GM12878 (cell line): ENCODE measurements around the gene PSMD12. TPM values are rescaled to one million over a fixed set of nuclear protein-coding genes. Genes with fewer than 3 reads are reported as not detected.
A peak's percentile ranks its signal among the peaks of the same experiment; 100 is the strongest.

Source experiments
- ATF2 ChIP-seq: IDR thresholded peaks from 2 replicates; pipeline ENCODE4 v1.6.1; 2012; ENCODE audit warnings: low read length, inconsistent platforms
- CHD4 ChIP-seq: fragments of 200-600 bp; sonication (generic); IDR thresholded peaks from 2 replicates; pipeline ENCODE4 v1.6.1; 2016; ENCODE audit warnings: mild to moderate bottlenecking
- CTCF ChIP-seq, 3 experiments: IDR thresholded peaks in 2 of 3; conservative IDR thresholded peaks in 1 of 3; 2 replicates each; pipeline ENCODE4 v1.5.1; 2011; ENCODE audit warnings: low read depth in 3 of 3, low read length in 3 of 3, mild to moderate bottlenecking in 3 of 3, control low read depth in 2 of 3, moderate library complexity in 2 of 3, inconsistent platforms in 1 of 3, mixed read lengths in 1 of 3; ENCODE audit not compliant: control insufficient read depth in 2 of 3, insufficient read depth in 1 of 3; ENCODE audit errors: extremely low read depth in 1 of 3
- EGR1 ChIP-seq, 2 experiments: IDR thresholded peaks; 1 replicate in 1 of 2; 2 replicates in 1 of 2; pipeline ENCODE4 v1.6.1; 2011 to 2012; ENCODE audit warnings: low read depth in 2 of 2, low read length in 2 of 2, borderline replicate concordance in 1 of 2, mild to moderate bottlenecking in 1 of 2, moderate library complexity in 1 of 2
- GABPA ChIP-seq: IDR thresholded peaks from 2 replicates; pipeline ENCODE4 v1.6.1; 2014; ENCODE audit warnings: antibody characterized with exemption, low read depth, mild to moderate bottlenecking, inconsistent platforms
- HCFC1 ChIP-seq: fragments of 150-350 bp; IDR thresholded peaks from 2 replicates; pipeline ENCODE4 v1.6.1; 2014; ENCODE audit warnings: low read length
- HDAC6 ChIP-seq: fragments of 200-600 bp; sonication (generic); IDR thresholded peaks from one replicate; pipeline ENCODE4 v1.8.0; 2017; ENCODE audit warnings: antibody characterized with exemption; ENCODE audit not compliant: unreplicated experiment
- JUNB ChIP-seq: IDR thresholded peaks from 2 replicates; pipeline ENCODE4 v1.6.1; 2016; ENCODE audit warnings: antibody characterized with exemption, mild to moderate bottlenecking
- LARP7 ChIP-seq: fragments of 450-650 bp; IDR thresholded peaks from 2 replicates; pipeline ENCODE4 v1.6.1; 2017; ENCODE audit warnings: mild to moderate bottlenecking
- MYB ChIP-seq: fragments of 150-350 bp; IDR thresholded peaks from 2 replicates; pipeline ENCODE4 v1.6.1; 2014; ENCODE audit warnings: mild to moderate bottlenecking, low read depth, low read length, borderline replicate concordance
- MYC ChIP-seq: IDR thresholded peaks from 2 replicates; pipeline ENCODE4 v1.6.1; 2011; ENCODE audit warnings: mild to moderate bottlenecking, low read length, moderate library complexity, inconsistent platforms; ENCODE audit not compliant: insufficient read depth, insufficient replicate concordance, insufficient read length, severe bottlenecking
- NFIC ChIP-seq: IDR thresholded peaks from 2 replicates; pipeline ENCODE4 v1.6.1; 2012; ENCODE audit warnings: low read depth, mild to moderate bottlenecking, inconsistent platforms, low read length, moderate library complexity
- SMARCA5 ChIP-seq: fragments of 450-650 bp; IDR thresholded peaks from 2 replicates; pipeline ENCODE4 v1.6.1; 2017; ENCODE audit warnings: mild to moderate bottlenecking
- SREBF2 ChIP-seq: IDR thresholded peaks from 2 replicates; pipeline ENCODE4 v1.6.1; 2012; ENCODE audit warnings: mild to moderate bottlenecking, low read length
- ZNF207 ChIP-seq: fragments of 450-650 bp; IDR thresholded peaks from 2 replicates; pipeline ENCODE4 v1.6.1; 2014; ENCODE audit warnings: antibody characterized with exemption, mild to moderate bottlenecking, borderline replicate concordance
- ZNF24 ChIP-seq: fragments of 450-650 bp; IDR thresholded peaks from 2 replicates; pipeline ENCODE4 v1.6.1; 2017; ENCODE audit warnings: antibody characterized with exemption, mild to moderate bottlenecking
- ZNF274 ChIP-seq: IDR thresholded peaks from one replicate; pipeline ENCODE4 v1.8.0; 2011; ENCODE audit not compliant: insufficient read length, insufficient read depth
- ZNF687 ChIP-seq: fragments of 450-650 bp; IDR thresholded peaks from 2 replicates; pipeline ENCODE4 v1.6.1; 2017; ENCODE audit warnings: mild to moderate bottlenecking, moderate library complexity
- polyA plus RNA-seq, 11 experiments: library from polyadenylated mRNA; depleted of rRNA in 4 of 11; unstranded in 6 of 11; stranded (reverse) in 5 of 11; fragments of >200 nt; fragmentation: Nextera tagmentation in 4 of 11; fragmentation: Illumina TruSeq in 1 of 11; extraction: Ambion mirVana in 4 of 11; extraction: Trizol in 1 of 11; gene quantifications; 1 replicate in 1 of 11; 2 replicates in 10 of 11; pipeline versions ENCODE4 v1.2.1 to v1.2.3, GENCODE V29; 2011 to 2016; ENCODE audit warnings: inconsistent platforms in 2 of 11, missing spikeins in 2 of 11, low read depth in 1 of 11
- total RNA-seq, 4 experiments: library from RNA; depleted of rRNA in 3 of 4; stranded (reverse); fragments of >200 nt in 3 of 4; fragmentation: Illumina TruSeq in 1 of 4; extraction: Trizol in 1 of 4; gene quantifications; 2 replicates each; pipeline versions ENCODE4 v1.2.1 to v1.2.3, GENCODE V29; 2013 to 2021
- TF ChIP-seq, protein P1 (sequence below): fragments of 450-650 bp; IDR thresholded peaks from 2 replicates; pipeline ENCODE4 v1.6.1; 2017; ENCODE audit warnings: antibody characterized with exemption, mild to moderate bottlenecking, moderate library complexity
- TF ChIP-seq, protein P2 (sequence below): fragments of 450-650 bp; IDR thresholded peaks from 2 replicates; pipeline ENCODE4 v1.6.1; 2016; ENCODE audit warnings: mild to moderate bottlenecking

The PSMD12 gene
- total and polyA plus RNA-seq, 10 of the 15 experiments (the other 5 are each of a cell fraction or from before 2014, with no cell fraction given), result 19.8 to 149 (median 47.5) TPM

DNA sequence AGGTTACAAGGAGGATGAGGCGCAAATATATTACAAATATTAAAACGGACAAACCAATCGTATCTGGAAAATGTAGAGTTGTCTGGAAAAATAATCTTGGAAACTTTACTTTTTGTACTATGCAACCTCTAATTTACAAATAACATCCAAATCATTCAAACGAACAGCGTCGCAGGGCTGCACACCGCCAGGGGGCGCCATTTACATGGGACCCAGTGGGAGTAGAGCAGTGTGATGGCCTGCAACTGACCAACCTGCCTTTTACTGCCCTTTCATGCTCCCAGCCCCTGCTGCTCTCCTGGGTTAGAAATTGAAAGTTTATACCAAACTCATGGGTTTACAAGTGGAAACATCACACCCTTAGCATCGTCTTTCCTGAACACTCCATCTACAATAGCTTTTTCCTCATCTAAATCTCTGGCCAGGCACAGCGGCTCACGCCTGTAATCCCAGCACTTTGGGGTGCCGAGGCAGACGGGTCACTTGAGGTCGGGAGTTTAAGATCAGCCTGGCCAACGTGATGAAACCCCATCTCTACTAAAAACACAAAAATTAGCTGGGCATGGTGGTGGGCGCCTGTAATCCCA is 20.7 kb upstream of the PSMD12 start (continued):
- no peak for TF ChIP-seq NFIC
- no peak for TF ChIP-seq ZNF687
- no peak for TF ChIP-seq ZNF274
- TF ChIP-seq, protein P1, sequence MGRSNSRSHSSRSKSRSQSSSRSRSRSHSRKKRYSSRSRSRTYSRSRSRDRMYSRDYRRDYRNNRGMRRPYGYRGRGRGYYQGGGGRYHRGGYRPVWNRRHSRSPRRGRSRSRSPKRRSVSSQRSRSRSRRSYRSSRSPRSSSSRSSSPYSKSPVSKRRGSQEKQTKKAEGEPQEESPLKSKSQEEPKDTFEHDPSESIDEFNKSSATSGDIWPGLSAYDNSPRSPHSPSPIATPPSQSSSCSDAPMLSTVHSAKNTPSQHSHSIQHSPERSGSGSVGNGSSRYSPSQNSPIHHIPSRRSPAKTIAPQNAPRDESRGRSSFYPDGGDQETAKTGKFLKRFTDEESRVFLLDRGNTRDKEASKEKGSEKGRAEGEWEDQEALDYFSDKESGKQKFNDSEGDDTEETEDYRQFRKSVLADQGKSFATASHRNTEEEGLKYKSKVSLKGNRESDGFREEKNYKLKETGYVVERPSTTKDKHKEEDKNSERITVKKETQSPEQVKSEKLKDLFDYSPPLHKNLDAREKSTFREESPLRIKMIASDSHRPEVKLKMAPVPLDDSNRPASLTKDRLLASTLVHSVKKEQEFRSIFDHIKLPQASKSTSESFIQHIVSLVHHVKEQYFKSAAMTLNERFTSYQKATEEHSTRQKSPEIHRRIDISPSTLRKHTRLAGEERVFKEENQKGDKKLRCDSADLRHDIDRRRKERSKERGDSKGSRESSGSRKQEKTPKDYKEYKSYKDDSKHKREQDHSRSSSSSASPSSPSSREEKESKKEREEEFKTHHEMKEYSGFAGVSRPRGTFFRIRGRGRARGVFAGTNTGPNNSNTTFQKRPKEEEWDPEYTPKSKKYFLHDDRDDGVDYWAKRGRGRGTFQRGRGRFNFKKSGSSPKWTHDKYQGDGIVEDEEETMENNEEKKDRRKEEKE, result no peak
- TF ChIP-seq HCFC1, result no peak
- no peak for TF ChIP-seq EGR1 (IDR thresholded peaks at IDR 0.05; ENCODE audit: borderline replicate concordance in 1 of 2, low read depth in 2 of 2, low read length in 2 of 2)
- TF ChIP-seq SREBF2, result no peak
- no peak for TF ChIP-seq ATF2
- TF ChIP-seq CTCF (IDR thresholded peaks at IDR 0.05 in 2 of 3, conservative IDR thresholded peaks at IDR 0.05 in 1 of 3; ENCODE audit: control insufficient read depth in 2 of 3, extremely low read depth in 1 of 3, insufficient read depth in 1 of 3, low read depth in 3 of 3, low read length in 3 of 3), result peak; percentile 63 to 76 (median 73)
- TF ChIP-seq MYC, result no peak
- TF ChIP-seq ZNF24, result no peak
- TF ChIP-seq MYB, result no peak
- TF ChIP-seq GABPA, result no peak
- TF ChIP-seq JUNB, result no peak
- TF ChIP-seq, protein P2, sequence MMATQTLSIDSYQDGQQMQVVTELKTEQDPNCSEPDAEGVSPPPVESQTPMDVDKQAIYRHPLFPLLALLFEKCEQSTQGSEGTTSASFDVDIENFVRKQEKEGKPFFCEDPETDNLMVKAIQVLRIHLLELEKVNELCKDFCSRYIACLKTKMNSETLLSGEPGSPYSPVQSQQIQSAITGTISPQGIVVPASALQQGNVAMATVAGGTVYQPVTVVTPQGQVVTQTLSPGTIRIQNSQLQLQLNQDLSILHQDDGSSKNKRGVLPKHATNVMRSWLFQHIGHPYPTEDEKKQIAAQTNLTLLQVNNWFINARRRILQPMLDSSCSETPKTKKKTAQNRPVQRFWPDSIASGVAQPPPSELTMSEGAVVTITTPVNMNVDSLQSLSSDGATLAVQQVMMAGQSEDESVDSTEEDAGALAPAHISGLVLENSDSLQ, result no peak
- TF ChIP-seq CHD4, result no peak
- no peak for TF ChIP-seq HDAC6
- TF ChIP-seq LARP7, result no peak
- peak; percentile 72; the same call in 1 of the 2 replicates for TF ChIP-seq SMARCA5
- TF ChIP-seq ZNF207, result no peak
